Adrenal gland (tissue), 12 donors: ENCODE measurements around the gene CTAGE9. TPM values are rescaled to one million over a fixed set of nuclear protein-coding genes. Genes with fewer than 3 reads are reported as not detected.

Source experiments
- DNase-seq, 7 donors: peaks; one replicate each; pipeline ENCODE4 v3.0.0-alpha.2; 2019 to 2020
- H3K27ac ChIP-seq, 5 donors: fragments of 200-600 bp; sonication (generic) in 4 of 5; 1 replicate in 3 of 5; 2 replicates in 2 of 5; pipeline versions ENCODE4 v1.5.1 to v1.8.0; 2016 to 2020; ENCODE audit warnings: mild to moderate bottlenecking in 1 of 5
- H3K27me3 ChIP-seq: fragments of 200-600 bp; 2 replicates; pipeline ENCODE4 v1.8.0; 2021
- H3K36me3 ChIP-seq, 2 donors: fragments of 200-600 bp; replicated peaks in 1 of 2; 1 replicate in 1 of 2; 2 replicates in 1 of 2; pipeline versions ENCODE4 v1.5.1 to v1.8.0; 2018 to 2022
- H3K4me1 ChIP-seq, 2 donors: fragments of 200-600 bp; replicated peaks in 1 of 2; 1 replicate in 1 of 2; 2 replicates in 1 of 2; pipeline versions ENCODE4 v1.5.1 to v1.8.0; 2018 to 2021
- H3K4me3 ChIP-seq, 4 donors: fragments of 200-600 bp; sonication (generic) in 3 of 4; one replicate each; pipeline ENCODE4 v1.5.1; 2016 to 2018
- H3K9me3 ChIP-seq, 3 donors: fragments of 200-600 bp; sonication (generic) in 1 of 3; replicated peaks in 1 of 3; 1 replicate in 2 of 3; 2 replicates in 1 of 3; pipeline versions ENCODE4 v1.5.1 to v1.8.0; 2016 to 2021
- CTCF ChIP-seq, 6 experiments: fragments of 450-650 bp in 4 of 6; fragments of 200-600 bp in 2 of 6; sonication (generic) in 1 of 6; IDR thresholded peaks; 1 replicate in 5 of 6; 2 replicates in 1 of 6; pipeline versions ENCODE4 v1.5.1 to v1.8.0; 2016 to 2021; ENCODE audit warnings: antibody characterized with exemption in 6 of 6, mild to moderate bottlenecking in 2 of 6, moderate library complexity in 1 of 6
- POLR2A ChIP-seq, 2 donors: fragments of 450-650 bp; IDR thresholded peaks; one replicate each; pipeline ENCODE4 v1.6.1; 2017; ENCODE audit warnings: antibody characterized with exemption in 2 of 2, mild to moderate bottlenecking in 2 of 2, moderate library complexity in 1 of 2
- WGBS, 4 donors: extraction: QIAGEN DNeasy Blood & Tissue Kit in 2 of 4; methylation state at CpG; one replicate each; pipeline versions ENCODE4 v1.1.5 to v1.1.7; 2013 to 2017; 5-methylcytosine and 5-hydroxymethylcytosine counted together
- intact Hi-C, 2 donors: fragments of 100-400 bp; cut with DNase I; formaldehyde crosslinking; loops; one replicate each; pipeline versions ENCODE4 v1.14.1 to v1.15.0; 2022 to 2023
- polyA plus RNA-seq, 3 donors: library from polyadenylated mRNA; stranded (reverse); fragments of 200-250 nt in 2 of 3; fragments of 350-450 nt in 1 of 3; fragmentation: Illumina TruSeq in 1 of 3; extraction: RNeasy Lipid Tissue Mini Kit (QIAGEN cat#74804) in 1 of 3; gene quantifications; one replicate each; pipeline ENCODE4 v1.2.3, GENCODE V29; 2013 to 2014
- total RNA-seq, 9 donors: library from RNA; depleted of rRNA in 4 of 9; stranded (reverse); fragments of >200 nt in 4 of 9; fragments of 120-200 nt in 1 of 9; fragmentation: NEBNext Ultra II Directional in 1 of 9; extraction: Animal tissue kit (Norgen Biotek cat#: 25700) in 1 of 9; gene quantifications; one replicate each; pipeline versions ENCODE4 v1.1.0 to v1.2.4, GENCODE V29; 2013 to 2023
- donor health status: healthy with polysubstance abuse.
- donor health status: Bipolar disorder and iron deficiency.
- donor health status: DM: yes; HTN: yes; CAD: no.
- donor health status: DM: no; HTN: no; CAD: no.
- donor health status: DM: no; HTN: no; CAD: no.
- donor health status: DM: yes; HTN: yes; CAD: no.

Gene CTAGE9
- total and polyA plus RNA-seq, 12 donors, result not detected

- H3K4me3 ChIP-seq, result no peak overlapping the region
- no peak for DNase-seq
- no peaks in the 10 kb centered on the region for H3K36me3 ChIP-seq
- no peaks in the 10 kb centered on the region for H3K9me3 ChIP-seq
- intact Hi-C loops, result no loop called here
- H3K27ac ChIP-seq, result no peak overlapping the region
- H3K4me1 ChIP-seq, result no peaks in the 10 kb centered on the region
- 52 to 75% (median 69%) methylated on average over 2 of the region's 2 CpGs for WGBS, 4 donors
- H3K27me3 ChIP-seq, result no peaks in the 10 kb centered on the region
- no peak for TF ChIP-seq CTCF (IDR thresholded peaks at IDR 0.05)
- no peak for TF ChIP-seq POLR2A (IDR thresholded peaks at IDR 0.05)
Measured at GRCh38 chr6:131682442-131682841, 28.4 kb downstream of the CTAGE9 start.

GRCh38 chr6:131681585-131681984, 29.2 kb downstream of the CTAGE9 start:
- no peaks in the 10 kb centered on the region for H3K27me3 ChIP-seq
- no peak overlapping the region for H3K27ac ChIP-seq
- no peaks in the 10 kb centered on the region for H3K4me1 ChIP-seq
- intact Hi-C loops, result no loop called here
- no peak overlapping the region for H3K4me3 ChIP-seq
- no peak for DNase-seq
- H3K9me3 ChIP-seq, result no peaks in the 10 kb centered on the region
- no peaks in the 10 kb centered on the region for H3K36me3 ChIP-seq
- TF ChIP-seq POLR2A (IDR thresholded peaks at IDR 0.05) (no peak), CTCF (IDR thresholded peaks at IDR 0.05) (no peak)

DNA sequence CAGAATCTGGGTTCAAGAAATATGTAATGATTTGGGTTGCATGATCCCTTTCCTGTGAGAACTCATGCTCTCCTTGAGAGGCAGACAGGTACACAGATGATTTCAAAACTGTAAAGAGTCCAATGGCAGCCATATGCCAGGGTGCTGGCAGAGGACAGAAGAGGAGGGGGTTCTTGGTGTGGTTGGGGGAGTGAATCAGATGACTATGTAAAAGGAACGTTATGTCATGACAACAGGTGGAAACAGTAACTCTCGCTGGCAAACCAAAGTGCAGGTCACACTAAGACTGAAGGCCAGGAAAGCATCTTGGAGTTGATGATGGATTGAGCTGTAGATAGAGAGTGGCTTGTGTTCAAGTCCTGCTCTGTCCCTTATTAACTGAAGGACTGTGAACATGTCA, 29.9 kb downstream of the CTAGE9 start:
- Histone ChIP-seq H3K27ac (no peak overlapping the region), H3K27me3 (no peaks in the 10 kb centered on the region), H3K4me3 (no peak overlapping the region), H3K36me3 (no peaks in the 10 kb centered on the region), H3K4me1 (no peaks in the 10 kb centered on the region), H3K9me3 (no peaks in the 10 kb centered on the region)
- intact Hi-C loops, result no loop called here
- 82 to 88% (median 86%) methylated on average over 2 of the region's 2 CpGs for WGBS, 4 donors
- no peak for DNase-seq
- TF ChIP-seq CTCF (IDR thresholded peaks at IDR 0.05), result no peak
- no peak for TF ChIP-seq POLR2A (IDR thresholded peaks at IDR 0.05)

GRCh38 chr6:131678442-131678841, 32.4 kb downstream of the CTAGE9 start:
- TF ChIP-seq POLR2A (IDR thresholded peaks at IDR 0.05) (no peak), CTCF (IDR thresholded peaks at IDR 0.05) (no peak)
- Histone ChIP-seq H3K4me1 (no peaks in the 10 kb centered on the region), H3K4me3 (no peak overlapping the region), H3K36me3 (no peaks in the 10 kb centered on the region), H3K27me3 (no peaks in the 10 kb centered on the region), H3K9me3 (no peaks in the 10 kb centered on the region), H3K27ac (no peak overlapping the region)
- intact Hi-C loops, result no loop called here
- no peak for DNase-seq
- 82 to 89% (median 87%) methylated on average over 5 of the region's 5 CpGs for WGBS, 4 donors
